ENCODE results near the gene OR6X1. TPM values are rescaled to one million over a fixed set of nuclear protein-coding genes. Genes with fewer than 3 reads are reported as not detected.

OR6X1 gene
- total and polyA plus RNA-seq, 2 experiments from 2014 or later, result not detected

DNA sequence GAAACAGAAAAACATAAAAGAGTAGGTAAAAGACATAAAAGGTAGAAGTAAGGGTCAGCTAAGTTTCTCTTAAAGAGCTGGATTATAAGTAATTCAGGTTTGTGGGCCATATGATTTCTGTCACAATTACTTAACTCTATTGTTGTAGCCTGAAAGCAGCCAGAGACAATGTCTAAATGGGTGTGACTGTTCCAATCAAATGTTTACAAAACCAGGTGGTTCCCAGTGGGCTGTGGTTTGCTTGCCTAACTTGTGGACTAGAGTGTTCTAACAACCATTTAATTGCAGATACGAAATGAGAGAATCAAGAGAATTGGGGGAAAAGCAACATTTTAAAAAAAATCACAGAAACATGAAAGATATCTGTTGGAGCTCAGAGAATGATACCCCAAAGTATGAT is 29.2 kb upstream of the OR6X1 start:
- peaks cover 62% of the 10 kb centered on the region for H3K36me3 Mint-ChIP-seq (ENCODE audit: low read depth)
- ATAC-seq, result no peak

More for the DNA sequence above, 29.2 kb upstream of the OR6X1 start:
- Histone ChIP-seq H3K27me3 (ENCODE audit: insufficient read depth) (no peaks in the 10 kb centered on the region), H3K4me3 (no peak overlapping the region), H3K4me2 (no peak overlapping the region), H3K36me3 (ENCODE audit: insufficient read depth) (peaks cover 2% of the 10 kb centered on the region; the same call in 1 of the 2 replicates), H2AFZ (no peak overlapping the region; the same call in 1 of the 2 replicates), H3K27ac (ENCODE audit: low read depth) (no peak overlapping the region), H3F3A (replicated peaks; ENCODE audit: low read depth) (no peaks in the 10 kb centered on the region), H3K79me2 (replicated peaks; ENCODE audit: insufficient read depth) (no peaks in the 10 kb centered on the region), H3K9me2 (ENCODE audit: insufficient read depth) (no peaks in the 10 kb centered on the region), H3K4me1 (ENCODE audit: insufficient read depth) (peaks cover 14% of the 10 kb centered on the region), H4K20me1 (replicated peaks; ENCODE audit: insufficient read depth) (no peaks in the 10 kb centered on the region)
- Mint-ChIP-seq H3K4me1 (peaks cover 23% of the 10 kb centered on the region), H3K4me3 (no peak overlapping the region), H3K9me3 (peaks cover 33% of the 10 kb centered on the region), H3K27me3 (ENCODE audit: insufficient read depth, low read depth, poor library complexity) (no peaks in the 10 kb centered on the region), H3K27ac (no peak overlapping the region)
- no peak for DNase-seq (ENCODE audit: low spot score)
- TF ChIP-seq EZH2 (IDR thresholded peaks at IDR 0.05; ENCODE audit: low read depth, unreplicated experiment) (no peak), ZNF114 (CRISPR knock-in tag; IDR thresholded peaks at IDR 0.05) (no peak), JUNB (IDR thresholded peaks at IDR 0.05; ENCODE audit: unreplicated experiment) (no peak), ZNF331 (CRISPR knock-in tag; IDR thresholded peaks at IDR 0.05; ENCODE audit: low read depth) (no peak), EZH2phosphoT487 (IDR thresholded peaks at IDR 0.05; ENCODE audit: unreplicated experiment) (no peak), CREB1 (CRISPR knock-in tag; IDR thresholded peaks at IDR 0.05; ENCODE audit: low read depth) (no peak)
- TF ChIP-seq, protein P1, sequence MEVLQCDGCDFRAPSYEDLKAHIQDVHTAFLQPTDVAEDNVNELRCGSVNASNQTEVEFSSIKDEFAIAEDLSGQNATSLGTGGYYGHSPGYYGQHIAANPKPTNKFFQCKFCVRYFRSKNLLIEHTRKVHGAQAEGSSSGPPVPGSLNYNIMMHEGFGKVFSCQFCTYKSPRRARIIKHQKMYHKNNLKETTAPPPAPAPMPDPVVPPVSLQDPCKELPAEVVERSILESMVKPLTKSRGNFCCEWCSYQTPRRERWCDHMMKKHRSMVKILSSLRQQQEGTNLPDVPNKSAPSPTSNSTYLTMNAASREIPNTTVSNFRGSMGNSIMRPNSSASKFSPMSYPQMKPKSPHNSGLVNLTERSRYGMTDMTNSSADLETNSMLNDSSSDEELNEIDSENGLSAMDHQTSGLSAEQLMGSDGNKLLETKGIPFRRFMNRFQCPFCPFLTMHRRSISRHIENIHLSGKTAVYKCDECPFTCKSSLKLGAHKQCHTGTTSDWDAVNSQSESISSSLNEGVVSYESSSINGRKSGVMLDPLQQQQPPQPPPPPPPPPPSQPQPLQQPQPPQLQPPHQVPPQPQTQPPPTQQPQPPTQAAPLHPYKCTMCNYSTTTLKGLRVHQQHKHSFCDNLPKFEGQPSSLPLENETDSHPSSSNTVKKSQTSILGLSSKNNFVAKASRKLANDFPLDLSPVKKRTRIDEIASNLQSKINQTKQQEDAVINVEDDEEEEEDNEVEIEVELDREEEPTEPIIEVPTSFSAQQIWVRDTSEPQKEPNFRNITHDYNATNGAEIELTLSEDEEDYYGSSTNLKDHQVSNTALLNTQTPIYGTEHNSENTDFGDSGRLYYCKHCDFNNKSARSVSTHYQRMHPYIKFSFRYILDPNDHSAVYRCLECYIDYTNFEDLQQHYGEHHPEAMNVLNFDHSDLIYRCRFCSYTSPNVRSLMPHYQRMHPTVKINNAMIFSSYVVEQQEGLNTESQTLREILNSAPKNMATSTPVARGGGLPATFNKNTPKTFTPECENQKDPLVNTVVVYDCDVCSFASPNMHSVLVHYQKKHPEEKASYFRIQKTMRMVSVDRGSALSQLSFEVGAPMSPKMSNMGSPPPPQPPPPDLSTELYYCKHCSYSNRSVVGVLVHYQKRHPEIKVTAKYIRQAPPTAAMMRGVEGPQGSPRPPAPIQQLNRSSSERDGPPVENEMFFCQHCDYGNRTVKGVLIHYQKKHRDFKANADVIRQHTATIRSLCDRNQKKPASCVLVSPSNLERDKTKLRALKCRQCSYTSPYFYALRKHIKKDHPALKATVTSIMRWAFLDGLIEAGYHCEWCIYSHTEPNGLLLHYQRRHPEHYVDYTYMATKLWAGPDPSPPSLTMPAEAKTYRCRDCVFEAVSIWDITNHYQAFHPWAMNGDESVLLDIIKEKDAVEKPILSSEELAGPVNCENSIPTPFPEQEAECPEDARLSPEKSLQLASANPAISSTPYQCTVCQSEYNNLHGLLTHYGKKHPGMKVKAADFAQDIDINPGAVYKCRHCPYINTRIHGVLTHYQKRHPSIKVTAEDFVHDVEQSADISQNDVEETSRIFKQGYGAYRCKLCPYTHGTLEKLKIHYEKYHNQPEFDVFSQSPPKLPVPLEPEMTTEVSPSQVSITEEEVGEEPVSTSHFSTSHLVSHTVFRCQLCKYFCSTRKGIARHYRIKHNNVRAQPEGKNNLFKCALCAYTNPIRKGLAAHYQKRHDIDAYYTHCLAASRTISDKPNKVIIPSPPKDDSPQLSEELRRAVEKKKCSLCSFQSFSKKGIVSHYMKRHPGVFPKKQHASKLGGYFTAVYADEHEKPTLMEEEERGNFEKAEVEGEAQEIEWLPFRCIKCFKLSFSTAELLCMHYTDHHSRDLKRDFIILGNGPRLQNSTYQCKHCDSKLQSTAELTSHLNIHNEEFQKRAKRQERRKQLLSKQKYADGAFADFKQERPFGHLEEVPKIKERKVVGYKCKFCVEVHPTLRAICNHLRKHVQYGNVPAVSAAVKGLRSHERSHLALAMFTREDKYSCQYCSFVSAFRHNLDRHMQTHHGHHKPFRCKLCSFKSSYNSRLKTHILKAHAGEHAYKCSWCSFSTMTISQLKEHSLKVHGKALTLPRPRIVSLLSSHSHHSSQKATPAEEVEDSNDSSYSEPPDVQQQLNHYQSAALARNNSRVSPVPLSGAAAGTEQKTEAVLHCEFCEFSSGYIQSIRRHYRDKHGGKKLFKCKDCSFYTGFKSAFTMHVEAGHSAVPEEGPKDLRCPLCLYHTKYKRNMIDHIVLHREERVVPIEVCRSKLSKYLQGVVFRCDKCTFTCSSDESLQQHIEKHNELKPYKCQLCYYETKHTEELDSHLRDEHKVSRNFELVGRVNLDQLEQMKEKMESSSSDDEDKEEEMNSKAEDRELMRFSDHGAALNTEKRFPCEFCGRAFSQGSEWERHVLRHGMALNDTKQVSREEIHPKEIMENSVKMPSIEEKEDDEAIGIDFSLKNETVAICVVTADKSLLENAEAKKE (CRISPR knock-in tag; IDR thresholded peaks at IDR 0.05), result no peak
- TF ChIP-seq, protein P2, sequence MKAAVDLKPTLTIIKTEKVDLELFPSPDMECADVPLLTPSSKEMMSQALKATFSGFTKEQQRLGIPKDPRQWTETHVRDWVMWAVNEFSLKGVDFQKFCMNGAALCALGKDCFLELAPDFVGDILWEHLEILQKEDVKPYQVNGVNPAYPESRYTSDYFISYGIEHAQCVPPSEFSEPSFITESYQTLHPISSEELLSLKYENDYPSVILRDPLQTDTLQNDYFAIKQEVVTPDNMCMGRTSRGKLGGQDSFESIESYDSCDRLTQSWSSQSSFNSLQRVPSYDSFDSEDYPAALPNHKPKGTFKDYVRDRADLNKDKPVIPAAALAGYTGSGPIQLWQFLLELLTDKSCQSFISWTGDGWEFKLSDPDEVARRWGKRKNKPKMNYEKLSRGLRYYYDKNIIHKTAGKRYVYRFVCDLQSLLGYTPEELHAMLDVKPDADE (IDR thresholded peaks at IDR 0.05), result no peak
- TF ChIP-seq, protein P3, sequence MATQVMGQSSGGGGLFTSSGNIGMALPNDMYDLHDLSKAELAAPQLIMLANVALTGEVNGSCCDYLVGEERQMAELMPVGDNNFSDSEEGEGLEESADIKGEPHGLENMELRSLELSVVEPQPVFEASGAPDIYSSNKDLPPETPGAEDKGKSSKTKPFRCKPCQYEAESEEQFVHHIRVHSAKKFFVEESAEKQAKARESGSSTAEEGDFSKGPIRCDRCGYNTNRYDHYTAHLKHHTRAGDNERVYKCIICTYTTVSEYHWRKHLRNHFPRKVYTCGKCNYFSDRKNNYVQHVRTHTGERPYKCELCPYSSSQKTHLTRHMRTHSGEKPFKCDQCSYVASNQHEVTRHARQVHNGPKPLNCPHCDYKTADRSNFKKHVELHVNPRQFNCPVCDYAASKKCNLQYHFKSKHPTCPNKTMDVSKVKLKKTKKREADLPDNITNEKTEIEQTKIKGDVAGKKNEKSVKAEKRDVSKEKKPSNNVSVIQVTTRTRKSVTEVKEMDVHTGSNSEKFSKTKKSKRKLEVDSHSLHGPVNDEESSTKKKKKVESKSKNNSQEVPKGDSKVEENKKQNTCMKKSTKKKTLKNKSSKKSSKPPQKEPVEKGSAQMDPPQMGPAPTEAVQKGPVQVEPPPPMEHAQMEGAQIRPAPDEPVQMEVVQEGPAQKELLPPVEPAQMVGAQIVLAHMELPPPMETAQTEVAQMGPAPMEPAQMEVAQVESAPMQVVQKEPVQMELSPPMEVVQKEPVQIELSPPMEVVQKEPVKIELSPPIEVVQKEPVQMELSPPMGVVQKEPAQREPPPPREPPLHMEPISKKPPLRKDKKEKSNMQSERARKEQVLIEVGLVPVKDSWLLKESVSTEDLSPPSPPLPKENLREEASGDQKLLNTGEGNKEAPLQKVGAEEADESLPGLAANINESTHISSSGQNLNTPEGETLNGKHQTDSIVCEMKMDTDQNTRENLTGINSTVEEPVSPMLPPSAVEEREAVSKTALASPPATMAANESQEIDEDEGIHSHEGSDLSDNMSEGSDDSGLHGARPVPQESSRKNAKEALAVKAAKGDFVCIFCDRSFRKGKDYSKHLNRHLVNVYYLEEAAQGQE (IDR thresholded peaks at IDR 0.05; ENCODE audit: unreplicated experiment), result no peak

Measured in GM23338 (cell line).